Thyroid gland (tissue), 4 donors: Measurements from ENCODE around the gene MAPKBP1.

Experiments
- CTCF ChIP-seq, 6 experiments: fragments of 200-600 bp in 3 of 6; fragments of 450-650 bp in 3 of 6; sonication (generic) in 3 of 6; IDR thresholded peaks; one replicate each; pipeline ENCODE4 v1.5.1; 2016 to 2019; ENCODE audit warnings: antibody characterized with exemption in 6 of 6, mild to moderate bottlenecking in 2 of 6, inconsistent platforms in 1 of 6, moderate library complexity in 1 of 6
- POLR2A ChIP-seq, 2 donors: fragments of 450-650 bp; IDR thresholded peaks; one replicate each; pipeline ENCODE4 v1.6.1; 2017; ENCODE audit warnings: antibody characterized with exemption in 2 of 2, mild to moderate bottlenecking in 2 of 2, moderate library complexity in 1 of 2

- TF ChIP-seq CTCF (IDR thresholded peaks at IDR 0.05) (no peak), POLR2A (IDR thresholded peaks at IDR 0.05) (no peak)
Measured at GRCh38 chr15:41817327-41817726, 43.0 kb downstream of the MAPKBP1 start.
